Central memory CD8-positive, alpha-beta T cell (primary cell): ENCODE measurements around the gene HIPK2.

ENCODE experiments used
- ATAC-seq: fragments of 150-1000 bp; cut with Tn5 transposase; replicated peaks from 2 replicates; pipeline ENCODE4 v1.10.0; 2022; ENCODE audit warnings: mild to moderate bottlenecking, moderate FRiP score, moderate number of reproducible peaks; ENCODE audit not compliant: poor library complexity, severe bottlenecking; ENCODE audit errors: extremely low read depth
- DNase-seq, 2 donors: peaks; one replicate each; pipeline ENCODE4 v3.0.0; 2021; ENCODE audit warnings: low spot score in 2 of 2
- H3K27ac Mint-ChIP-seq: one replicate; pipeline ENCODE4 v1.8.0; 2022; ENCODE audit warnings: low read depth, mild to moderate bottlenecking, moderate library complexity, mixed read lengths
- H3K27me3 Mint-ChIP-seq: one replicate; pipeline ENCODE4 v1.8.0; 2022; ENCODE audit warnings: mixed read lengths
- H3K36me3 Mint-ChIP-seq: one replicate; pipeline ENCODE4 v1.8.0; 2022; ENCODE audit warnings: mild to moderate bottlenecking, moderate library complexity, mixed read lengths; ENCODE audit not compliant: insufficient read depth
- H3K4me1 Mint-ChIP-seq: one replicate; pipeline ENCODE4 v1.8.0; 2022; ENCODE audit warnings: mixed read lengths
- H3K4me3 Mint-ChIP-seq: one replicate; pipeline ENCODE4 v1.8.0; 2022; ENCODE audit warnings: mild to moderate bottlenecking, moderate library complexity, mixed read lengths
- H3K9me3 Mint-ChIP-seq: one replicate; pipeline ENCODE4 v1.8.0; 2022; ENCODE audit warnings: mixed read lengths

The HIPK2 gene

DNA sequence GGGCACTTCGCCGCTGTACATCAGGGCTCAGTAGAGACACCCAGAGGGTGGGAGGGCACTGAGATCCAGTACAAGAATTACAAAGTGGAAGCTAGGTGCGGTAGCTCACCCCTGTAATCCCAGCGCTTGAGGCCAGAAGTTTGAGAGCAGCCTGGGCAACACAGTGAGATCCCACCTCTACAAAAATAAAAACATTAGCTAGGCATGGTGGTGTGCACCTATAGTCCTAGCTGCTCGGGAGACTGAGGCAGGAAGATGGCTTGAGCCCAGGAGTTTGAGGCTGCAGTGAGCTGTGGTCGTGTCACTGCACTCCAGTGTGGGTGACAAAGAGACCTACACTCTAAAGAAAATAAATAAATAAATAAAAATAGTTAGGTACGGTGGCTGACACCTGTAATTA lies 190.3 kb downstream of the HIPK2 start:
- H3K4me1 Mint-ChIP-seq, result peaks cover 8% of the 10 kb centered on the region
- no peak for ATAC-seq
- no peak overlapping the region for H3K27ac Mint-ChIP-seq
- no peaks in the 10 kb centered on the region for H3K9me3 Mint-ChIP-seq
- DNase-seq, result no peak
- no peaks in the 10 kb centered on the region for H3K27me3 Mint-ChIP-seq
- peaks cover 8% of the 10 kb centered on the region for H3K36me3 Mint-ChIP-seq
- no peak overlapping the region for H3K4me3 Mint-ChIP-seq

DNA sequence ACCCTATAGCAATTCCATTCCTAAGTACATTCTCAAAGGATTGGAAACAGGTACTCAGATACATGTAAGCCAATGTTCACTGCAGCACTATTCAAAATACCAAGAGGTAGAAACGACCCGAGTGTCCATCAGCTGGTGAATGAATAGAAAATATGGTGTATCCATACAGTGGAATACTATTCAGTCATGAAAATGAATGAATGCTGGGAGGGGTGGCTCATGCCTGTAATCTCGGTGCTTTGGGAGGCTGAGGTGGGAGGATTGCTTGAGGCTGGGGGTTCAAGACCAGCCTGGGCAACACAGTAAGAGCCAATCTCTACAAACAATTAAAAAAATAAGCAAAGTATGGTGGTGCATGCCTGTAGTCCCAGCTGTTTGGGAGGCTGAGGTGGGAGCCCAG lies 191.5 kb downstream of the HIPK2 start:
- H3K4me3 Mint-ChIP-seq, result no peak overlapping the region
- no peak overlapping the region for H3K27ac Mint-ChIP-seq
- H3K9me3 Mint-ChIP-seq, result no peaks in the 10 kb centered on the region
- peaks cover 8% of the 10 kb centered on the region for H3K4me1 Mint-ChIP-seq
- no peaks in the 10 kb centered on the region for H3K27me3 Mint-ChIP-seq
- ATAC-seq, result no peak
- no peak for DNase-seq
- peaks cover 9% of the 10 kb centered on the region for H3K36me3 Mint-ChIP-seq

DNA sequence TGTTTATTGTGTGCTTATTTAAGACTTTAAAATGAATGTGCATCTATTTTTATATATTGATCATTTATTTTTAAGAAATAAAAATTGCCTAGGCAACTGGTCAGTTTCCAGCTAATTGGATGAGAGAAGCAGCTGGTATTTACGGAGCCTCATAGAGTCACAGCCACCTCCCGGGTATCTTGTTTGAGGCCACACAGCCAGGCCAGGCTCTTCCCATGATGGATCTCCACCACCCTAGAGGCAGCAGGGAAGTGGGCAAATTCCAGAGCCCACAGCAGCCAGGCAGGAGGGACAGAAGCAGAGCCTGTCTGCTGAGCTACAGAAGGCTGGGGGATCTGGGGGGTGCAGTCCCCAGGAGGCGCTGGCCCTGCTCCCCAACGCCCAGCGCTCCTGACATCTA lies 192.8 kb downstream of the HIPK2 start:
- no peak for ATAC-seq
- peaks cover 9% of the 10 kb centered on the region for H3K36me3 Mint-ChIP-seq

DNA sequence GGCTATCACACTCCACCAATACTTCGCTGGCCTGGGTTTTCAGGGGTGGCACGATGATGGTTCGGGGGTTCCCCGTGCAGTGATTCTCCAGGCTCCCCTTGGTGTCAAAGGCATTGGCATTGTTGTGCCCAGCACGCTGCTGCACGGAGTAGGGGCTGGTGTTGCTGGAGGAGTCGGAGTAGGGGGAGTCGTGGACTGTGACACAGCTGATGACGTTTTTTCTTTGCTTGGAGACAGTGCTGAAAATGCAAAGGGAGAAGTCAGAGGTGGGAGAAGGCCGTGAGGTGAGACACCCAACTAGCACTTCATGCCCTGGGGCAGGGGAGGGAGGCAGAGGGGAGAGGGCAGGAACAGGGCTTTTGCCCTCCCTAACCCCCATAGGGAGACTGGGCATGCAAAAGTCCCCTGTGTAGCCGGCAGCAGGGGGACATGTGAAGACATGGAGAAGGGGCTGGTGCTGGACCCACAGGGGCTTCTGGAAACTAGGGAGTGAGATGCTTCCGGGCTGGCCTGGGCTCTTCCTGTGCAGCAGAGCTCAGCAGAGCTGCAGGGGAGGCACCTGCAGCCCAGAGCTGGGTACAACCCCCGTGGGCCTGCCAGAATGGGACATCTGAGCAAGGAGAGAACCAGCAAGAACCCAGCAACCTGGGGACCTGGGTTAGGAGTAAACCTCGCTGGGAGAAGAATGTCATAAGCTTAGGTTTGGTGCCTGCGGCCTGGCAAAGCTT lies 193.8 kb downstream of the HIPK2 start:
- Mint-ChIP-seq H3K4me3 (no peak overlapping the region), H3K27ac (no peak overlapping the region), H3K4me1 (peaks cover 8% of the 10 kb centered on the region), H3K9me3 (no peaks in the 10 kb centered on the region), H3K36me3 (peaks cover 9% of the 10 kb centered on the region), H3K27me3 (no peaks in the 10 kb centered on the region)
- DNase-seq, result no peak
- ATAC-seq, result no peak

More for the DNA sequence above, 192.8 kb downstream of the HIPK2 start:
- Mint-ChIP-seq H3K9me3 (no peaks in the 10 kb centered on the region), H3K4me1 (peaks cover 8% of the 10 kb centered on the region), H3K4me3 (no peak overlapping the region), H3K27me3 (no peaks in the 10 kb centered on the region), H3K27ac (no peak overlapping the region)
- no peak for DNase-seq

DNA sequence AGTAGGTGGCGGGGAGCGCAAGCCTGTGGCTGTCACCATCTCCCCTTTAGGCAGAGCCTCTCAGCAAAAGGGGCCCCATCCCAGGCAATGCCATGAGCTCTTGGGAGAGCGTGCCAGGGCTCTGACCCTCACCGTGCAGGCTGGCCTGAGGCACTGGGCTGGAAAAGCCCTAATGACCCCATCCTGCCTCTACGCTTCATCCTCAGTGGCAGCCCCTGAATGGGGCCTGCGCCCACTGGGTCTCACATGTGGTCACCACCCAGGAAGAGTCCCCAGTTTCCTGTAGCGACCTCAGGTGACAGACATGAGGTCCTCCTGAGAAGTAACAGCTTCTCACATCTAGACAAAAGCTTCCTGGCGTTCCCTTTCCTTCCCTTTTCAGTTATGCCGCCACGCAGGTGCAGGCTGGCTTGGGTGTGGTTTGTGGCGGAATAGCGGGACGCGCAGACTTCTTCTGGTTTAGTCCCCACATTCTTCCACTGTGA lies 195.1 kb downstream of the HIPK2 start:
- ATAC-seq, result no peak
- Mint-ChIP-seq H3K4me3 (no peak overlapping the region), H3K9me3 (no peaks in the 10 kb centered on the region), H3K36me3 (peaks cover 5% of the 10 kb centered on the region), H3K27me3 (no peaks in the 10 kb centered on the region), H3K4me1 (peaks cover 8% of the 10 kb centered on the region), H3K27ac (no peak overlapping the region)
- no peak for DNase-seq

DNA sequence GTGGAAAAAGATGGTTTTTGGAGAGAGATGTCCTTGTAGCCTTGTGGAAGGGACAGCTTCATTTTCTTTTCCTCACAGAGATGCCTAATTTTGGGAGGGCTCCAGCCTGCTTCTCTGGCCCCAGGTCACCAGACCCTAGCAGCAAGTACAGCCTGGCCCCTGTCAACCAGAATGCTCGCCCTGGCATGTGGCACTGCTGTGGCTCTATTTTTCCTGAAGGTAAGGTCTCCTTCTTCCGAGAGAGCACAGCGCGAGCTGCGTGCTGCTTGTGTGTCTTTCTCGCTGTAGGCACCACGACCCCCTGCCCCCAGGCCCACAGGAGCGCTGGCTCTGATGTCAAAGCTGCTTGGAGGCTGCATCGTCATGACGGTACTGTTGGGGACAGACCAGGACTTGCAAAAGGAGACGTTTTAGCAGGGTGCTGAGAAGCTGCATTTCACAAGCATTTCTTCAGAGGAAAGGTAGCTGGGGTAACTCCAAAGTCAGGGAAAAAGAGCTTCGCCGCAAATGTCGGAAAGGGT lies 195.6 kb downstream of the HIPK2 start:
- H3K4me1 Mint-ChIP-seq, result peaks cover 8% of the 10 kb centered on the region
- H3K4me3 Mint-ChIP-seq, result no peak overlapping the region
- no peak for DNase-seq
- no peak for ATAC-seq
- no peaks in the 10 kb centered on the region for H3K9me3 Mint-ChIP-seq
- no peak overlapping the region for H3K27ac Mint-ChIP-seq
- H3K27me3 Mint-ChIP-seq, result no peaks in the 10 kb centered on the region
- peaks cover 3% of the 10 kb centered on the region for H3K36me3 Mint-ChIP-seq

DNA sequence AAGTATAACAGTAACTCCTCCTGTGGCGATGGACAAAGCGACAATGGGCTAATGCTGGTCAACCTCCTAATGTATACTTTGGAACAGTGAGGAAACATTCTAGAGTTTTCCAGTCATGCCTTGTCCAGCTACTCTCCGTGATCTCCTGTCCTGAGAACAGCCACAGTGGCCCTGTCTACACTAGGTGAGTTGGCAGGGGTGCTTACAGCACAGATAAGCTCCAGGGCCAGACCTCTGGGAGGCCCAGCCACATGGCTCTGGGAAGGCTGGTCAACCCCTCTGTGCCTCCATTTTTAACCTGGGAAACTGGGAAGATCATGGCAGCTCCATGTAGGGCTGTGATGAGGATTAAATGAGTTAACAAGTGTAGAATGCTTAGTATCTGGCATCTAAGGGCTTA lies 197.4 kb downstream of the HIPK2 start:
- no peak for DNase-seq
- Mint-ChIP-seq H3K4me1 (peaks cover 8% of the 10 kb centered on the region), H3K4me3 (no peak overlapping the region), H3K27me3 (no peaks in the 10 kb centered on the region), H3K9me3 (no peaks in the 10 kb centered on the region), H3K27ac (no peak overlapping the region), H3K36me3 (peaks cover 3% of the 10 kb centered on the region)
- no peak for ATAC-seq

DNA sequence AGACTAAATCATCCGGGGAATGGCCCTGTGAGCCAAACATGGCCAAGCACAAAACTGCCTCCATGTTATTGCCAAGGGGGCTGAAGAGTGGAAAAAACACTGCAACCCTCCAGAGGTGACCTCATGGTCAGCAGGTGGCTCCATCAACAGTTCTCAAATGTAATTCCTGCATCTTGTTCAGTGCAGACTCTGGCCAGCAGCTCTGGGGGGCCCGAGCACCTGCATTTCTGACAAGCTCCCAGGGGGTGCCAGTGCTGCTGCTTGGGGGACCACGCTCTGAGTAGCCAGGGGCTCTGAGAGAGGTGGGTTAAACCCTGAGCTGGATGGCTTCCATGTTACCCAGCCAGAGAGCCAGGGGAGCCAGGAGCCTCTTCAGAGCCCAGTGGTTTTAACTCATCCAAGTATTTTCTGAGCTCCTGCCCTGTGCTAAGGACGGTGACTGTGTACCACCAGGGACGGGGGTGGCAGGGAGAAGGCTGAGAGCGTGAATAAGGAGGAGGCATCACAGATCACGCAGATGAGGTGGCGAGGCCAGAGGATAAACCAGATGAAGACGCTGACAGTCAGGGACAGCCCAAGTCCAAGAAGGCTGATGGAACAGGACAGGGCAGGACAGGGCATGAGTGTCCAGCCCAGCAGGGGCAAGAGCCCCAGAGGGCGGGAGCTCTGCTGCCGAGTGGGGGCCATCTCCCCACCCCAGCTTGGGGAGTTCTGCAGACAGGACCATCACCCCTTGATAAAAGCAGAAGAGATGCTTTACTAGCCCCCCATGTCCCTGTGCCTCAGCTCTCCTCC lies 201.4 kb downstream of the HIPK2 start:
- no peak overlapping the region for H3K4me3 Mint-ChIP-seq
- peaks cover 8% of the 10 kb centered on the region for H3K36me3 Mint-ChIP-seq
- H3K4me1 Mint-ChIP-seq, result no peaks in the 10 kb centered on the region
- DNase-seq, result no peak
- ATAC-seq, result no peak
- no peak overlapping the region for H3K27ac Mint-ChIP-seq
- H3K27me3 Mint-ChIP-seq, result no peaks in the 10 kb centered on the region
- H3K9me3 Mint-ChIP-seq, result no peaks in the 10 kb centered on the region

DNA sequence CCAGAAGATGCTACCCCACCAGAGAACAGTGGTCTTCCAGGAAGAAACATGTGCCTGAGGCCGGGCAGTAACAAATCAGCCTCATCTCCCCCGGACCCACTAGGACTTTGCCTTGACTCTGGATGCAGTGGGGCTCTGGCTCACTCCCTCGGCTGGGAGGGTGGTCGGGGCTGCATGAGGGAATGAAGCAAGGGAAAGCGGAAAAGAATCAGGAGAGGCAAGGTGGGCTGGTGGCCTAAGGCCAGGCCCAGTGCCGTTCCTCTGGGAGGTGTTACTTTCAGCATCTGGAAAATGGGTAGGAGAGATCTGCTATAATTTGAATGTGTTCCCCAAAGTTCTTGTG lies 202.5 kb downstream of the HIPK2 start:
- peaks cover 10% of the 10 kb centered on the region for H3K36me3 Mint-ChIP-seq
- no peak for ATAC-seq

DNA sequence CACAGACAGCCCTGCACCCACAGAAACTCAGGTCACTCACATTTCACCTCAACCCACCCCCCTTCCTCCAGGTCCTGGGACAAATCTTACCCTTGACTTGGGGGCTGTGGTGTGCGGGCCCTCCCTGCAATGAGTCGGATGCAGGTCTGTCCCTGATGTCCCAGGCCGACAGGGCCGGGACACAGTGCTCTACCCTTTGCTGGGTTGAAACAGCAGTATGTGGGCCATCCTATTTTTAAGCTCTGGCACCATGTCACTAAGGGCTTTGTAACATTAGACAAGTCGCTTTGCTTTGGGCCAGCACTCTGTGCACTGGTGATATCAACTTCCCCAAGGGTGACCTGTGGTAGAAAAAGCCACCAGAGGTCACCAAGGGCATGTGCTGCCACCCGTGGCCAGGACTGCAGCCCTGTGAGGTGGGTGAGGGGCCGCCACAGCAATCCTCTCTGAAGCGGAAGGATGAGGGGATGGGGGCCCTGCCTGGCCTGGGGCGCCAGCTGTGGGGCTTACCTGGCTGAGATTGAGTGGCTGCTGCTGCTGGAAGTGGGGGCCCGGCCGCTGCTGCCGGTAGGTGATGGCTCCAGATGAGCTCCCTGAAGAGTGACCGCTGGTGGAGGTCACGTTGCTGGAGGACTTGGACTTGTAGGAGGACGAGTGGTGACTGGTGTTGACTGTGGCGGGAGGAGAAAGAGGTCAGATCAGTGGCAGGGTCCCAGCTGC lies 203.0 kb downstream of the HIPK2 start:
- no peaks in the 10 kb centered on the region for H3K4me1 Mint-ChIP-seq
- peaks cover 10% of the 10 kb centered on the region for H3K36me3 Mint-ChIP-seq
- DNase-seq (no peak), ATAC-seq (no peak)
- no peak overlapping the region for H3K27ac Mint-ChIP-seq
- no peaks in the 10 kb centered on the region for H3K9me3 Mint-ChIP-seq
- H3K27me3 Mint-ChIP-seq, result no peaks in the 10 kb centered on the region
- no peak overlapping the region for H3K4me3 Mint-ChIP-seq

More for the DNA sequence above, 202.5 kb downstream of the HIPK2 start:
- H3K9me3 Mint-ChIP-seq, result no peaks in the 10 kb centered on the region
- H3K27me3 Mint-ChIP-seq, result no peaks in the 10 kb centered on the region
- H3K4me3 Mint-ChIP-seq, result no peak overlapping the region
- H3K4me1 Mint-ChIP-seq, result no peaks in the 10 kb centered on the region
- no peak overlapping the region for H3K27ac Mint-ChIP-seq
- DNase-seq, result no peak

DNA sequence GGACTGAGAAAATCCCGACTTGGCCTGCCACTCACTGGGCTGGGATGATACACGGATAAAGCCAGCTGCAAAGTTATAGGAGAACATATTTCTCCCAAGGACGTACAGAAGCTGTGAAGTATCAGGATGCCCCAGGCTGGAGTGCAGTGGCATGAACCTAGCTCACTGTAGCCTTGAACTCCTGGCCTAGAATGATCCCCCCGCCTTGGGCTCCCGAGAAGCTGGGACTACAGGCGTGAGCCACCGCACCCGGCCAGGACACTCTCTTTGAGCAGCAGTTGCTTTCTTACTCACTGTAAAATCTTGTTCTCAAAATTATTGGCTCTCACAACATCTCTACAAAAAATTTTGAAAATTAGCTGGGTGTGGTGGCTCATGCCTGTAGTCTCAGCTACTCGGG lies 203.9 kb downstream of the HIPK2 start:
- Mint-ChIP-seq H3K36me3 (peaks cover 10% of the 10 kb centered on the region), H3K27me3 (no peaks in the 10 kb centered on the region), H3K9me3 (no peaks in the 10 kb centered on the region), H3K4me3 (no peak overlapping the region), H3K4me1 (no peaks in the 10 kb centered on the region), H3K27ac (no peak overlapping the region)
- ATAC-seq (no peak), DNase-seq (no peak)

DNA sequence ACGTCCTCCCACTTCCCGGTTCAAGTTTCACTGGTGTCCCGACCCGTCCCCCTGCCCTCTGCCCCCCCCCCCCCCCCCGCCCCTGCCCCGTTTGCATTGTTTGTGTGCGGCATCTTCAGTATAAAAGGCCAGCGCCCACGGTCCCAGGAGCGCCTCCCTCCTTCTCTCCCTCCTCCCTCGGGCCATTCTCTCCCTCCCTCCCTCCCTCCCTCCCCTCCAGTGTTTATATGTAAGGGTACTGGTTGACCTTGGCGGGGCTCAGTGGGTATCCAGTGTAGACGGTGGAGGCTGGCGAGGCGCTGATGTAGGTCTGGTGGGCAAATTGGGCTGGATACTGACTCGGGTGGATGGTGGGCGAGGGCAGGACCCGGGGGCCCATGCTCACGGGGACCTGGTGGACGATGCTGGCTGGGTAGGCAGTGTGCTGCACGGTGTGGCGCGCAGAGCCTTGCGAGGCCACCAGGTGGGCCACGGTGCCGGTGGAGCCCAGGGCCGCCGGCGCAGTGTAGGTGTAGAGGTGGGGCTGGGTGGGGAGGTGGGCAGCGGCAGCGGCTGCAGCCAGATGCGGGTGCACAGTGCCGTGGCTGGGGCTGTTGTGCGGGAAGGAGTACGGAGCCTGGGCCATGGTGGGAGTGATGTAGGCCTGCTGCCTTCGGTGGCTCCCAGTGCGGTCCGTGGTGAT lies 205.0 kb downstream of the HIPK2 start:
- H3K4me1 Mint-ChIP-seq, result no peaks in the 10 kb centered on the region

More for the DNA sequence above, 205.0 kb downstream of the HIPK2 start:
- H3K36me3 Mint-ChIP-seq, result peaks cover 13% of the 10 kb centered on the region
- no peak overlapping the region for H3K27ac Mint-ChIP-seq
- no peak for ATAC-seq
- H3K4me3 Mint-ChIP-seq, result no peak overlapping the region
- no peaks in the 10 kb centered on the region for H3K27me3 Mint-ChIP-seq
- H3K9me3 Mint-ChIP-seq, result no peaks in the 10 kb centered on the region
- no peak for DNase-seq
